IMR-90 (cell line): ENCODE results near the gene RUFY2. TPM values are rescaled to one million over a fixed set of nuclear protein-coding genes. Genes with fewer than 3 reads are reported as not detected.
"Not testable (repeated sequence)": the region's sequence is repeated elsewhere in the genome, so short reads cannot be mapped to it uniquely, and the experiment has no call there.

Experiments used
- ATAC-seq: fragments of 200-7000 bp; cut with Tn5 transposase; 2 replicates; pipeline ENCODE4 v1.9.1; 2020; ENCODE audit warnings: low read depth, mild to moderate bottlenecking, moderate library complexity
- BruUV-seq: library from RNA; stranded (reverse); fragments of 400-500 nt; replicated peaks from 2 replicates; lab custom pipeline; 2021; lab: Mats Ljungman, UMichigan
- CTCF ChIA-PET: fragments of 300-600 bp; formaldehyde crosslinking; extraction: SDS; loops from one replicate; lab custom pipeline; 2021; ENCODE audit warnings: antibody characterized with exemption; lab: Yijun Ruan, JAX
- POLR2A ChIA-PET: fragments of 300-600 bp; sonication (Branson Sonifier 250); formaldehyde crosslinking; loops from one replicate; lab custom pipeline; 2022; ENCODE audit warnings: antibody characterized with exemption; ENCODE audit not compliant: unreplicated experiment; lab: Charles Lee
- DNase-seq: peaks from one replicate; pipeline ENCODE4 v3.0.0; 2013
- H2AFZ ChIP-seq: replicated peaks from 2 replicates; pipeline ENCODE3; 2013; ENCODE audit warnings: low read length, mild to moderate bottlenecking; ENCODE audit not compliant: poor library complexity
- H2AK5ac ChIP-seq: 2 replicates; pipeline ENCODE4 v1.6.1; 2013; ENCODE audit warnings: low read depth, low read length, inconsistent platforms
- H2AK9ac ChIP-seq: replicated peaks from 2 replicates; pipeline ENCODE3; 2013; ENCODE audit warnings: mild to moderate bottlenecking, low read depth, low read length, moderate library complexity; ENCODE audit not compliant: poor library complexity
- H2BK120ac ChIP-seq: 2 replicates; pipeline ENCODE4 v1.6.1; 2013; ENCODE audit warnings: low read depth, low read length, inconsistent platforms
- H2BK15ac ChIP-seq: 3 replicates; pipeline ENCODE4 v1.6.1; 2013; ENCODE audit warnings: low read depth, low read length, inconsistent platforms
- H2BK20ac ChIP-seq: 2 replicates; pipeline ENCODE4 v1.6.1; 2013; ENCODE audit warnings: low read depth, mild to moderate bottlenecking, inconsistent platforms, low read length, moderate library complexity
- H2BK5ac ChIP-seq: 2 replicates; pipeline ENCODE4 v1.6.1; 2013; ENCODE audit warnings: mild to moderate bottlenecking, low read depth, low read length, inconsistent platforms; ENCODE audit not compliant: poor library complexity, severe bottlenecking
- H3K14ac ChIP-seq: replicated peaks from 2 replicates; pipeline ENCODE4 v1.6.1; 2013; ENCODE audit warnings: low read depth, low read length, inconsistent platforms
- H3K18ac ChIP-seq: 2 replicates; pipeline ENCODE4 v1.6.1; 2013; ENCODE audit warnings: low read depth, low read length, control low read depth
- H3K23ac ChIP-seq: 2 replicates; pipeline ENCODE4 v1.6.1; 2013; ENCODE audit warnings: low read depth, low read length, inconsistent platforms
- H3K27ac ChIP-seq: 2 replicates; pipeline ENCODE4 v1.5.1; 2013; ENCODE audit warnings: mild to moderate bottlenecking, control low read depth, low read length; ENCODE audit not compliant: insufficient read depth
- H3K27me3 ChIP-seq: 2 replicates; pipeline ENCODE4 v1.6.1; 2013; ENCODE audit warnings: low read length; ENCODE audit not compliant: control insufficient read depth, insufficient read depth
- H3K36me3 ChIP-seq: 2 replicates; pipeline ENCODE4 v1.6.1; 2013; ENCODE audit warnings: low read length, mixed read lengths; ENCODE audit not compliant: control insufficient read depth, insufficient read depth
- H3K4ac ChIP-seq: 2 replicates; pipeline ENCODE4 v1.6.1; 2013; ENCODE audit warnings: low read depth, low read length, inconsistent platforms
- H3K4me1 ChIP-seq: 2 replicates; pipeline ENCODE4 v1.6.1; 2013; ENCODE audit warnings: low read length, mixed read lengths; ENCODE audit not compliant: control insufficient read depth, insufficient read depth
- H3K4me2 ChIP-seq: 2 replicates; pipeline ENCODE4 v1.6.1; 2013; ENCODE audit warnings: low read depth, mild to moderate bottlenecking, control low read depth, low read length, moderate library complexity
- H3K4me3 ChIP-seq: 2 replicates; pipeline ENCODE4 v1.5.1; 2013; ENCODE audit warnings: low read depth, mild to moderate bottlenecking, control low read depth, low read length, moderate library complexity; ENCODE audit not compliant: insufficient read depth
- H3K56ac ChIP-seq: 2 replicates; pipeline ENCODE4 v1.6.1; 2013; ENCODE audit warnings: low read length, inconsistent platforms; ENCODE audit not compliant: insufficient read depth; ENCODE audit errors: extremely low read depth
- H3K79me1 ChIP-seq, 2 experiments: 2 replicates each; pipeline ENCODE4 v1.6.1; 2013; ENCODE audit warnings: low read length in 2 of 2, inconsistent platforms in 1 of 2, low read depth in 1 of 2
- H3K9ac ChIP-seq: 2 replicates; pipeline ENCODE4 v1.6.1; 2013; ENCODE audit warnings: low read depth, low read length, control low read depth
- H3K9me1 ChIP-seq: 2 replicates; pipeline ENCODE4 v1.6.1; 2013; ENCODE audit warnings: low read length, inconsistent platforms; ENCODE audit not compliant: insufficient read depth
- H3K9me3 ChIP-seq: 2 replicates; pipeline ENCODE4 v1.6.1; 2013; ENCODE audit warnings: low read length; ENCODE audit not compliant: control insufficient read depth, insufficient read depth
- H4K20me1 ChIP-seq: 2 replicates; pipeline ENCODE4 v1.6.1; 2013; ENCODE audit warnings: low read length, inconsistent platforms; ENCODE audit not compliant: insufficient read depth
- H4K5ac ChIP-seq: 2 replicates; pipeline ENCODE4 v1.6.1; 2013; ENCODE audit warnings: mild to moderate bottlenecking, low read depth, low read length, control low read depth
- H4K8ac ChIP-seq, 2 experiments: 2 replicates each; pipeline ENCODE4 v1.6.1; 2013; ENCODE audit warnings: low read depth in 2 of 2, low read length in 2 of 2, control low read depth in 1 of 2, inconsistent platforms in 1 of 2
- H4K91ac ChIP-seq: 2 replicates; pipeline ENCODE4 v1.6.1; 2013; ENCODE audit warnings: low read depth, low read length, inconsistent platforms; ENCODE audit not compliant: insufficient read depth
- WGBS, 2 experiments: methylation state at CpG; one replicate each; pipeline versions ENCODE4 v1.1.5 to v1.1.7; 2013; ENCODE audit warnings: missing lambda C conversion rate in 2 of 2; ENCODE audit not compliant: insufficient read length in 1 of 2; ENCODE audit errors: extremely low coverage in 2 of 2; 5-methylcytosine and 5-hydroxymethylcytosine counted together
- dilution Hi-C: fragments of 300-500 bp; cut with HindIII; formaldehyde crosslinking; loops from one replicate; pipeline ENCODE4 v1.14.3; 2018; ENCODE audit warnings: low sequenced_read_pairs; ENCODE audit not compliant: unreplicated experiment
- in situ Hi-C: fragments of 300-500 bp; cut with MboI; formaldehyde crosslinking; loops from 3 replicates; pipeline ENCODE4 v1.14.3; 2019; ENCODE audit warnings: low sequenced_read_pairs, inconsistent platforms, mixed read lengths
- intact Hi-C: fragments of 100-400 bp; cut with micrococcal nuclease; formaldehyde crosslinking; loops from 2 replicates; pipeline ENCODE4 v1.10.0; 2022
- polyA plus RNA-seq, 3 experiments: library from polyadenylated mRNA; depleted of rRNA; stranded (reverse); fragments of >200 nt; gene quantifications; 2 replicates each; pipeline ENCODE4 v1.2.3, GENCODE V29; 2012; ENCODE audit warnings: low replicate concordance in 1 of 3
- total RNA-seq: library from RNA; depleted of rRNA; stranded (reverse); fragments of >200 nt; gene quantifications from 2 replicates; pipeline ENCODE4 v1.2.3, GENCODE V29; 2012

RUFY2 gene
- total and polyA plus RNA-seq, 2 of the 4 experiments (the other 2 are of a cell fraction), result 6.7 to 6.8 TPM

- H4K5ac ChIP-seq, H3K9me3 ChIP-seq, H3K18ac ChIP-seq, intact Hi-C loops, H4K91ac ChIP-seq, H3K9me1 ChIP-seq, H3K9ac ChIP-seq, H2BK120ac ChIP-seq, ATAC-seq, in situ Hi-C loops, BruUV-seq, H3K4me3 ChIP-seq, H4K8ac ChIP-seq, H2BK5ac ChIP-seq, H3K4me1 ChIP-seq, H3K56ac ChIP-seq, dilution Hi-C loops, H3K27me3 ChIP-seq, H2AK9ac ChIP-seq, H3K27ac ChIP-seq, H2AFZ ChIP-seq, H4K20me1 ChIP-seq, H3K79me1 ChIP-seq, H3K14ac ChIP-seq, H3K4ac ChIP-seq, H2BK20ac ChIP-seq, H3K36me3 ChIP-seq, H3K23ac ChIP-seq, H2BK15ac ChIP-seq, POLR2A ChIA-PET, CTCF ChIA-PET, H3K4me2 ChIP-seq, H2AK5ac ChIP-seq, DNase-seq: not testable (repeated sequence)
- 100% methylated on average over 1 of the region's 4 CpGs; no CpG with 5 or more reads in 1 of the 2 experiments for WGBS, 2 experiments
Observed at GRCh38 chr10:68324396-68324795, 82.7 kb downstream of the RUFY2 start.
